ENCODE results near the gene TNNI3K. TPM values are rescaled to one million over a fixed set of nuclear protein-coding genes. Genes with fewer than 3 reads are reported as not detected.

The TNNI3K gene
- total RNA-seq, 2 experiments from 2014 or later, result not detected

GRCh38 chr1:74549932-74550331 is 314.7 kb downstream of the TNNI3K start:
- no peaks in the 10 kb centered on the region for H3K27me3 Mint-ChIP-seq
- no peak for DNase-seq
- H3K36me3 Mint-ChIP-seq, result no peaks in the 10 kb centered on the region
- H3K4me1 Mint-ChIP-seq, result no peaks in the 10 kb centered on the region
- H3K4me3 Mint-ChIP-seq, result no peak overlapping the region
- no peaks in the 10 kb centered on the region for H3K9me3 Mint-ChIP-seq
- no peak overlapping the region for H3K27ac Mint-ChIP-seq

DNA sequence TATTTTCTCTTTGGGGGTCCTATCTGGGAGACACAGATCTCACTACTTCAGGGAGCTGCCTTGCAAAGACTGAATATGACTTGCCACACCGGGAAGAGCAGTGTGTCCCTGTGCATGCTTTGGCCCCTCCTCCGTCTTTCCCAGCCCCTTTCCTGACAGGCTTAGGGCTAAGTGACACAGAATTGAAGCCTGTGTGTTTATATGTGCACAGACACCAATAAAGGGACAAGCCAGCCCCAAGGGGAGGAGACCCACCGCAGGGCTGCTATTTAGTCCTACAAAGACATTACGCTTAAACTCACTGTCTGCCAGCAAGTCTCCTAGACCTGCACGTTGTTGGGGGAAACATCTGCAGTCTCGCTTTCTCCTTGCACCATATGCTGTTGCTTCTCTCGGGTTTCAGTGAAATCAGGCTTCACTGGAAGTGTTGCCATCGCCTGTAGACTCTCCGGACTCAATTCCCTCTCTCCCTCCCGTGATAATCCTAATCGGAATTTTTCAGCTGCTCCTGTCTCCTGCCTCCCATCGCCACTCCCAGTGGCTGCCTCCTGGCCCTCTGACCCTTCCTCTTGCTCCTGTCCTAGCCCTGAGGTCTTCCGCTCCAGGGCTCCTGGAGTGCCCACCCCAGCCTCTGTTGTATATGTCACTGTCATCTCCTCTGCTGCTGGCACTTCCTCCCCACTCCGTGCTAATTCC is 335.8 kb downstream of the TNNI3K start:
- Mint-ChIP-seq H3K36me3 (no peaks in the 10 kb centered on the region), H3K4me3 (no peak overlapping the region), H3K4me1 (no peaks in the 10 kb centered on the region), H3K9me3 (no peaks in the 10 kb centered on the region), H3K27me3 (no peaks in the 10 kb centered on the region), H3K27ac (no peak overlapping the region)
- no peak for DNase-seq

DNA sequence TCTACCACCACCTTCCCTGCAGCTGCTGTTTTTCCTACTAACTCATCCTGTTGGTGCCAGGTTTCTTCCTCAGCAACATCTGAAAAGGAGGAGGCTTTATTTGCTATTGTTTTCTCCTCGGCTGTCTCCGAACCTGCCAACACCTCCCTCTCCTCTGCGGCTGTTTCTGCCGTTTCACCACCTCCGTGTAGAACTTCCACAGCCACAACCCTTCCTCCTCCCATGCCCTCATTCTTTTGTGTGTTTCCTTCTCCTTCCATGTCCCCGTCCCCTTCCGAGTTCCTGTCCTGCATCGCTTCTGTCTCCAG is 336.3 kb downstream of the TNNI3K start:
- DNase-seq, result no peak
- no peak overlapping the region for H3K27ac Mint-ChIP-seq
- H3K4me3 Mint-ChIP-seq, result no peak overlapping the region
- H3K27me3 Mint-ChIP-seq, result no peaks in the 10 kb centered on the region
- no peaks in the 10 kb centered on the region for H3K4me1 Mint-ChIP-seq
- no peaks in the 10 kb centered on the region for H3K9me3 Mint-ChIP-seq
- H3K36me3 Mint-ChIP-seq, result no peaks in the 10 kb centered on the region

GRCh38 chr1:74571891-74572290 is 336.7 kb downstream of the TNNI3K start:
- DNase-seq, result no peak
- H3K36me3 Mint-ChIP-seq, result no peaks in the 10 kb centered on the region
- H3K27ac Mint-ChIP-seq, result no peak overlapping the region
- H3K27me3 Mint-ChIP-seq, result no peaks in the 10 kb centered on the region
- H3K9me3 Mint-ChIP-seq, result no peaks in the 10 kb centered on the region
- no peaks in the 10 kb centered on the region for H3K4me1 Mint-ChIP-seq
- H3K4me3 Mint-ChIP-seq, result no peak overlapping the region

DNA sequence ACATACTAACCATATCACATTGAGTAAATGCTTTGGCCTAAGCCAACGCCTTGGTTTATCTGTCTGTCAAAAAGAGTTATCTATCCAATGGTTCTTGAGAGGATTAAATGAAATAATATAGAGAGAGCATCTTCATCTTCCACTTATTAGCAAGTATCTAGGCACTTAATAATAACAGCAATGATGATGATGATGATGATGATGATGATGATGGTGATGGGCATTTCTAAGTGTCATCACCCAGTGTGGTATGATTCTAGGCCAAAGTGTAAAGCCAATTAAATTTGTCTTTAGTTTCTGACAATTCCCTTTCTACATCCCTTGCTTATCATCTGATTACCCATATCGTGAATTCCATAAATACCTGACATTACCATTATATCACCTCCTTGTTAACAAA is 342.9 kb downstream of the TNNI3K start:
- no peaks in the 10 kb centered on the region for H3K36me3 Mint-ChIP-seq
- no peak overlapping the region for H3K4me3 Mint-ChIP-seq
- no peaks in the 10 kb centered on the region for H3K9me3 Mint-ChIP-seq
- no peak overlapping the region for H3K27ac Mint-ChIP-seq
- peaks cover 7% of the 10 kb centered on the region for H3K27me3 Mint-ChIP-seq
- no peak for DNase-seq
- H3K4me1 Mint-ChIP-seq, result peaks cover 2% of the 10 kb centered on the region

DNA sequence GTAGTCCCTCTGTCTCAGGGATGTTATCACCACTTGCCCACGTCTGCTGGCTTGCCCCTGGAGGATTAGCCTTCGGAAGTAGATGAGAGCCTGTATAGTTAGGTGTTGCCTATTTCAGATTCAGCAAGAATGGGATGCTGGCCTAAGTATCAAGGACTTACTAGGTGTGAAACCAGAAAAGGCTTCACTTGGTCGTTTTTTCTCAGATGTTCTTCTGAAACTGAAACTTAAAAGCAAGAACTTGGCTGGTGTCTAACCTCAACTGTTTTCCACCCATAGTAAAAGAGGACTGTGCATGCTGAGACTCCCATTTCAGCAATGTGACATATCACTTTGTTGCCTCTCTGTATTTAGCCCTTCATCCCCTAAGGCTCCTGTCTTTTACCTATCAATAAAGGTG is 344.2 kb downstream of the TNNI3K start:
- Mint-ChIP-seq H3K27ac (no peak overlapping the region), H3K36me3 (no peaks in the 10 kb centered on the region), H3K9me3 (no peaks in the 10 kb centered on the region)

DNA sequence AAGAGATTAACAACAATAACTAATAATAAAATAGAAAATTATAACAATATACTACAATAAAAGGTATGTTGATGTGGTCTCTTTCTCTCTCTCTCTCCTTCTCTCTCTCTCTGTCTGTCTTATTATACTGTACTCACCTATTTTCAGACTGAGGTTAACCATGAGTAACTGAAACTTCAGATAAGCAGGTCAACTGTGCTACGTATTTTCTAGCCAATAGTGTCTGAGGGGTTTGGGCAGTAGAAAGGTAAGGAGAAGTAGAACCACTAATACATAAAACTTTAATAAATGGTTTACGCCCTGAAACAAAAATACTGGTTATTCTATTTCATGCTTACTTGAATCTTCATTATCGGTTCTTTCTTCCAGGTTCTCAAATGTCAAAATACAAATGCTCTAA is 348.2 kb downstream of the TNNI3K start:
- H3K36me3 Mint-ChIP-seq, result no peaks in the 10 kb centered on the region
- H3K9me3 Mint-ChIP-seq, result no peaks in the 10 kb centered on the region
- no peak overlapping the region for H3K4me3 Mint-ChIP-seq
- peaks cover 7% of the 10 kb centered on the region for H3K27me3 Mint-ChIP-seq
- no peak overlapping the region for H3K27ac Mint-ChIP-seq
- peaks cover 2% of the 10 kb centered on the region for H3K4me1 Mint-ChIP-seq
- DNase-seq, result no peak

More for the DNA sequence above, 344.2 kb downstream of the TNNI3K start:
- DNase-seq, result no peak
- H3K27me3 Mint-ChIP-seq, result peaks cover 7% of the 10 kb centered on the region
- H3K4me1 Mint-ChIP-seq, result peaks cover 2% of the 10 kb centered on the region
- no peak overlapping the region for H3K4me3 Mint-ChIP-seq

GRCh38 chr1:74584185-74584584 is 349.0 kb downstream of the TNNI3K start:
- Mint-ChIP-seq H3K4me1 (peaks cover 2% of the 10 kb centered on the region), H3K36me3 (no peaks in the 10 kb centered on the region), H3K27me3 (peaks cover 7% of the 10 kb centered on the region), H3K9me3 (no peaks in the 10 kb centered on the region), H3K4me3 (no peak overlapping the region), H3K27ac (no peak overlapping the region)
- no peak for DNase-seq

GRCh38 chr1:74586253-74586897 is 351.2 kb downstream of the TNNI3K start:
- Mint-ChIP-seq H3K27me3 (peaks cover 7% of the 10 kb centered on the region), H3K4me3 (no peak overlapping the region)

DNA sequence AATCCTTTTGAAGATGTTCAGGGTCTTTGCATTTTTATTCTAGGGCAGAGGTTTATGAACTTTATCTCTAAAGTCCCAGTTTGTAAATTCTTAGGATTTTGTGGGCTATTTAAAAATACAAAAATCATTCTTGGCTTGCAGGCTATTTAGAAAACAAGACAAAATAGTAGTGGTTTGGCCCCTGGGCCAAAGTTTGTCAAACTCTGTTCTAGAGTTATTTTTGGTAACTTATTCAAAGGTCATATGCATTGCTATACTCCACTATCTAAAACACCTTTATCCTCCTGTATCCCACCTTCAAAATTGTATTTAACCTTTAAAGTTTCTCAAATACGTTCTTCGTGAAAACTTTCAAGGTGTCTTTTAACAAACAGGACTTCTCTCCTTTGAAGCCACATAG is 352.7 kb downstream of the TNNI3K start:
- H3K4me1 Mint-ChIP-seq, result no peaks in the 10 kb centered on the region
- no peak overlapping the region for H3K4me3 Mint-ChIP-seq
- H3K27me3 Mint-ChIP-seq, result peaks cover 1% of the 10 kb centered on the region
- no peaks in the 10 kb centered on the region for H3K9me3 Mint-ChIP-seq
- H3K36me3 Mint-ChIP-seq, result no peaks in the 10 kb centered on the region
- no peak for DNase-seq
- H3K27ac Mint-ChIP-seq, result no peak overlapping the region

More at GRCh38 chr1:74586253-74586897, 351.2 kb downstream of the TNNI3K start:
- H3K36me3 Mint-ChIP-seq, result no peaks in the 10 kb centered on the region
- H3K4me1 Mint-ChIP-seq, result no peaks in the 10 kb centered on the region
- H3K27ac Mint-ChIP-seq, result no peak overlapping the region
- no peak for DNase-seq
- no peaks in the 10 kb centered on the region for H3K9me3 Mint-ChIP-seq

GRCh38 chr1:74590288-74590687 is 355.1 kb downstream of the TNNI3K start:
- Mint-ChIP-seq H3K4me3 (no peak overlapping the region), H3K27me3 (peaks cover 4% of the 10 kb centered on the region), H3K36me3 (no peaks in the 10 kb centered on the region), H3K9me3 (no peaks in the 10 kb centered on the region), H3K4me1 (no peaks in the 10 kb centered on the region), H3K27ac (no peak overlapping the region)
- no peak for DNase-seq

DNA sequence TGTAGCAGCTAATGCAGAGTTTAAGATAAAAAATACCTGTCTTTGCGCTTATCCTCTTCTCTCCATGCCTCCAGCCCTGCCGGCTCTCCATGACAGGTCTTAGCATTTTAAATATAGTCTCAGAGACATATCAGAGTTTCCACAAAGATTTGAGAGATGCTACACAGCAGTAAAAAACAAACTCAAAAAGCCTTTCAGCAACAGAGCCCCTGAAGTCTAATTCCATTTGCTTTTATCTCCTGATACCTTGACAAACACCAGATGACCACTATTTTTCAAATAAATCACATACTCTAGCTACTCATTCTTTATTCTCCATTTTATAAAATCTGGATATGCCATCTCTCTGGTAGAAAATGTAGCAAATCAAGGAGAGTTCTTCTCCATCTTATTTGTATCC is 356.8 kb downstream of the TNNI3K start:
- no peak overlapping the region for H3K27ac Mint-ChIP-seq
- no peaks in the 10 kb centered on the region for H3K9me3 Mint-ChIP-seq
- no peaks in the 10 kb centered on the region for H3K4me1 Mint-ChIP-seq
- no peak for DNase-seq
- H3K36me3 Mint-ChIP-seq, result no peaks in the 10 kb centered on the region
- H3K4me3 Mint-ChIP-seq, result no peak overlapping the region
- peaks cover 4% of the 10 kb centered on the region for H3K27me3 Mint-ChIP-seq

GRCh38 chr1:74592580-74593355 is 357.6 kb downstream of the TNNI3K start:
- H3K9me3 Mint-ChIP-seq, result no peaks in the 10 kb centered on the region

More at GRCh38 chr1:74592580-74593355, 357.6 kb downstream of the TNNI3K start:
- no peak for DNase-seq
- H3K4me3 Mint-ChIP-seq, result no peak overlapping the region
- H3K27me3 Mint-ChIP-seq, result peaks cover 4% of the 10 kb centered on the region
- H3K27ac Mint-ChIP-seq, result no peak overlapping the region
- H3K36me3 Mint-ChIP-seq, result no peaks in the 10 kb centered on the region
- no peaks in the 10 kb centered on the region for H3K4me1 Mint-ChIP-seq
